Activated T-cell treated with anti-CD3 and anti-CD28 coated beads, Interleukin-2, amount 50 U/mL, for 4 hours (primary cell): Measurements from ENCODE around the gene TOX3. TPM values are rescaled to one million over a fixed set of nuclear protein-coding genes. Genes with fewer than 3 reads are reported as not detected.

Experiments
- ATAC-seq, 2 donors: fragments of 200-7000 bp; cut with Tn5 transposase; one replicate each; pipeline ENCODE4 v1.10.0; 2021
- DNase-seq: peaks from one replicate; pipeline ENCODE4 v3.0.0-alpha.2; 2020
- H3K27me3 Mint-ChIP-seq: one replicate; pipeline ENCODE4 v1.8.0; 2021; ENCODE audit warnings: low read depth, mixed read lengths
- H3K36me3 Mint-ChIP-seq: one replicate; pipeline ENCODE4 v1.8.0; 2022; ENCODE audit warnings: mixed read lengths; ENCODE audit not compliant: insufficient read depth
- H3K4me1 Mint-ChIP-seq: one replicate; pipeline ENCODE4 v1.8.0; 2021; ENCODE audit warnings: low read depth, mixed read lengths
- H3K4me3 Mint-ChIP-seq: one replicate; pipeline ENCODE4 v1.8.0; 2021; ENCODE audit warnings: mild to moderate bottlenecking, moderate library complexity, mixed read lengths
- H3K9me3 Mint-ChIP-seq: one replicate; pipeline ENCODE4 v1.8.0; 2021; ENCODE audit warnings: mixed read lengths
- total RNA-seq, 3 donors: library from RNA; stranded (reverse); gene quantifications; one replicate each; pipeline ENCODE4 v1.2.1, GENCODE V29; 2021

TOX3 gene
- total RNA-seq, 3 donors from 2014 or later = 0.08 TPM; not detected in 2

DNA sequence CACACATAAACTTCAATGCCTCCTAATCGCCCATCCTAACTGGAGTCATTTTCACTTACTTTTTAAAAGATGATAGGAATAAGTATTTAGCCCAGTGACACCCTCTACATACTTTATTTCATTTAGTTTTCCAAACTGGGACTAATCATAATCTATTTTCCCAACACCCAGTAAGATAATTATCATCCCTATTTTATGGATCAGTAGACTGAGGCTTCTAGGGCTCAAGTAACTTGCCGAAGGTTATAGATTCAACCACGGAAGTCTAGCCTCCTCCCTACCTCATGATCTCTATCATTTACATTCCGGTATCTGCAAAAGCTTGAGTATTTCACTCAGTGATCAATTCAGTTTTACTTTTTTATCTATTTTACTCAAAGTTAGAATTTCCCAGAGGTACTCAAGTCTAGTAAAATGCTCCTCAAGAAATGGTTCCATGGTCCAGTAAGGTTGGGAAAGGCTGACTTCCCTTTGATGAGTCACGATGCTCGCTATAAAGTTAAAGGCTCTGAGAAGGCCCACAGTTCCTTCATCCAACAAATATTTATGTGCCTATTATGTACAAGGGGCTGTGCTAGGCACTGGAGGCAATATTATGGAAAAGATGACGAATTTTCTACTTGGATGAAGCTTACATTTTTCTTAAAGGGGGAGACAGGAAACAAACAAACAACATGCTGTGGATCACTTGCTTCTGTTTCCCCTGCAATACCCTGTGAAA is 75.1 kb downstream of the TOX3 start:
- Mint-ChIP-seq H3K36me3 (no peaks in the 10 kb centered on the region), H3K4me3 (no peak overlapping the region), H3K9me3 (peaks cover 11% of the 10 kb centered on the region), H3K4me1 (no peaks in the 10 kb centered on the region), H3K27me3 (no peaks in the 10 kb centered on the region)
- ATAC-seq (no peak), DNase-seq (no peak)

DNA sequence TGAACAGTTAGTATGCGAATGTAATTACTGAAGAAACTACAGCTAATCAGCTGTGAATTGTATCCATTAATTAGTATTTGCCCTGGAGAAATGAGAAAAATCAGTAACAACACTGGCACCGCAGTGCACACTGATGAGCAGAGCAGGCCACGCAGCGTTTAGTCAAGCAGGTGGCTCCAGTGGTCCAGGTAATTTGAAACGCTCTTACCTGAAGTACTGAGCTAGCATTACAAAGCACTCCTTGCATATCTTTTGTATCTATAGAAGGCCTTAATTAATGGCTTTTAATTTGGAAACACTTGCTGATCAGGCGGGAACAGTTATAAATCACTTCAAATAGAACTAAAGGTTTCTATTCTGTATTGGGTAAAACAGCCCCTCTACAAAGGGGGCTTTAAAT is 76.4 kb downstream of the TOX3 start:
- peaks cover 11% of the 10 kb centered on the region for H3K9me3 Mint-ChIP-seq
- no peak overlapping the region for H3K4me3 Mint-ChIP-seq
- H3K27me3 Mint-ChIP-seq = no peaks in the 10 kb centered on the region
- no peaks in the 10 kb centered on the region for H3K4me1 Mint-ChIP-seq
- no peaks in the 10 kb centered on the region for H3K36me3 Mint-ChIP-seq
- no peak for ATAC-seq
- DNase-seq = no peak

DNA sequence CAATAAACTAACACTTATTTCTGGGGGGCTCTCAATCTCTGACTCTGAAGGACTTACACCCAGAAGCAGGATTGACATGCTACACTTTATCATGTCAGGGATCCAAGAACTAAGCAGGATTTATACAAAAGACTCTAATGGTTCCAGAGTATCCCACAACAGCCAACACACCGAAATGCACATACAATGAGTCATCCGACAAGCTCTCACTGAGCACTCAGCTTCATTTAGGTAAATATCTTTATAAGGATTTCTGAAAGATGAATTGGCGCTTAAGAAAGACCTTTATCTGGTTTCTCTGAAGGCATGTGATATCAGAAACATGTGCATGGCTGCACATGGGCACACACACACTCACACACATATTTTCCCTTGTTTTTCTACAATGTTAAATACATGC is 77.2 kb downstream of the TOX3 start:
- Mint-ChIP-seq H3K4me1 (no peaks in the 10 kb centered on the region), H3K4me3 (no peak overlapping the region), H3K9me3 (peaks cover 7% of the 10 kb centered on the region), H3K27me3 (no peaks in the 10 kb centered on the region), H3K36me3 (no peaks in the 10 kb centered on the region)
- DNase-seq (no peak), ATAC-seq (no peak)

DNA sequence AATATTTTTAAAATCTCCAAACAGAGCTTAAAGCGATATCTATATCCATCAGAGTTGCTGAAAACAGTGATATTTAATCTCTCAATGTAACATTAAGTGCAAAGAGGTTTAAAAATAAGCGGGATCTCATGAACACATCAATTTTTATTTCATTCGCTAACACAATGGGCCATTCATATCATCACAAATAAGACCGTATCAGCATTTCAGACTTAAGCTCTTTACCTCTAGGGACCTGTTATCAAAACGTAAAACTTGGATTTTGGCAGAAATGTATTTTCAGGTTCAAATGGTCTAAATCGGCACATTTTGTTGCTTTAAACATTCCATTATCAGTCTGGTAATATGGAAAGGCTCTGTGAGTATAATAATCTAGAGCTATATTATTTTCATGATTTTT is 77.9 kb downstream of the TOX3 start:
- no peak overlapping the region for H3K4me3 Mint-ChIP-seq
- DNase-seq (no peak), ATAC-seq (no peak)
- H3K27me3 Mint-ChIP-seq = no peaks in the 10 kb centered on the region
- H3K36me3 Mint-ChIP-seq = no peaks in the 10 kb centered on the region
- H3K4me1 Mint-ChIP-seq = no peaks in the 10 kb centered on the region
- H3K9me3 Mint-ChIP-seq = peaks cover 6% of the 10 kb centered on the region

DNA sequence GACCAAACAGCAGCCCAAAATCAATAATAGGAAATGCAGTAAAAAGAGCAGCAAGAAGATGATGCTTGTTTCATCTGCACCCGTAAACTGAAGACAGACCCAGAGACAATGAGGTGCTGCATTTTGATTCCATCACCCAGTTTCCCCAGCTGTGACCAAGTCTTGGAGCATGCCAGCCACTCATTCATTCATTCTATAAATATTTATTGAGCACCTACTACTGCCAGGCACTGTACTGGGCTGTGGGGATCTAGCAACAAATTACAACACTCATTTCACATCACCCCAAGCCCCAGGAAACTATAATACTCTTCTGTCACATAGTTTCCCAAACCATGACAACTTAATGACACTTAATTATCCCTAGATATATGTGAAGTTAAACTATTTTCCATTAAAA is 79.2 kb downstream of the TOX3 start:
- DNase-seq (no peak), ATAC-seq (no peak)
- H3K4me1 Mint-ChIP-seq = no peaks in the 10 kb centered on the region
- H3K9me3 Mint-ChIP-seq = peaks cover 4% of the 10 kb centered on the region
- H3K36me3 Mint-ChIP-seq = no peaks in the 10 kb centered on the region
- no peaks in the 10 kb centered on the region for H3K27me3 Mint-ChIP-seq
- no peak overlapping the region for H3K4me3 Mint-ChIP-seq

DNA sequence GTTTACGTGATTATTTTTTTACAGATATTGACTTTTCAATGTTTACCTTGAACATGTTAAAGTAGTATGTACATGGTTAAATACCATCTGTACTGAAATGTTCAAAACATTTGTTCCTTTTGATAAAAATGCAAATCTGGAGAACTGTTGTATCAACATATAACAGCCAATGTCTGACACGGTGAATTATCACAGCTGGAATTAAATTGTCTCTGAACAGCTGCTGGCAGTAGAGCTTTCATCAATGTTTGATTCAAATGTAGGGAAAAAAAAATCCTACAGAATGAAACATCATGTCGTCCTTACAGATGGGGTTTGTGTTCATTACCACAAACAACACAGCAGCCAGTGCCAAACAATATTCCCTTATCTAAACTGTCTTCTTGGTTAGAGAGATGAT is 79.9 kb downstream of the TOX3 start:
- Mint-ChIP-seq H3K27me3 (no peaks in the 10 kb centered on the region), H3K36me3 (no peaks in the 10 kb centered on the region), H3K4me3 (no peak overlapping the region), H3K4me1 (no peaks in the 10 kb centered on the region), H3K9me3 (no peaks in the 10 kb centered on the region)
- no peak for ATAC-seq
- no peak for DNase-seq

DNA sequence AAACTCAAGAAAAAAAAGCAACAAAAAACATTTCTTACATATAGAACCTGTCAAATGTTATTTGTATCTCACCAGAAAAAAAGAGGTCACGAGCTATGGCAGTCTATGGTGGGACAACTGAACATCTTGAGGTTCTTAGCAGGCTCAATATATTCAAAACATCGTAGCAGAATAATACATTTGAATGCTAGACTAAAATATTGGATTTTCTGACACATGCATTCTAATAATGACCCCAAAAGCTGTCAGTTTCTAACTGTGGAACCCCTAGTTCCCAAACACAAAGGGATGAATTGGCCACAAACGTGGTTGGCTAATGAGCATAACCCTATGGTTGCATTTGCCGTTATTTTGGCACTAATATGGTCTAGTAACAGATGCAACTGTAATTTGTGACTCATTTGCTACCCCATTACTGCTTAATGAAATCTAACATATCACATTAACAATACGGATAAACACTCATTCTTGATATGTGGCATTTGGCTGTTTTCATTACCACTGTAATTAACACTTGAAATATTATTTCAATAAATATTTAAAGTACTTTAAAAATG is 81.2 kb downstream of the TOX3 start:
- ATAC-seq = no peak
- DNase-seq = no peak
- Mint-ChIP-seq H3K9me3 (no peaks in the 10 kb centered on the region), H3K4me1 (no peaks in the 10 kb centered on the region), H3K36me3 (no peaks in the 10 kb centered on the region), H3K4me3 (no peak overlapping the region), H3K27me3 (no peaks in the 10 kb centered on the region)

DNA sequence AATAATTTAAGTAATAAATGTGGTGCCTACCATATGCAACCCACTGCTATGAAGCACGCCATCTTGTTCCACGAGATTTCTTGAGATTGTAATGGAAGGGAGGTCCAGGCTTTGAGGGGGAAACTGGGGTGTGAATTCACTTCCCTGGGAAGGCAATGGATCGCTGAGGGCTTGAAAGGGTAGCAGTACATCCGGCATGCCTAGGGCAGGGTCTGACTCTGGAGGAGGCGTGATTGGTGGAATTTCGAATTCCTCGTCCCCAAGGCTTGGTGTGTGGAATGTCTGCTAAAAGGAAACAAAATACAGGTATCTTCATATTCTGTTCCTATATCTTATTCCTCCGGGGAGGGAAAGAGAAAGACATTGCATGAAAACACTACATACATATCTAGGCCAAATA is 83.0 kb downstream of the TOX3 start:
- Mint-ChIP-seq H3K9me3 (no peaks in the 10 kb centered on the region), H3K36me3 (no peaks in the 10 kb centered on the region), H3K4me3 (no peak overlapping the region), H3K4me1 (no peaks in the 10 kb centered on the region), H3K27me3 (no peaks in the 10 kb centered on the region)
- ATAC-seq = no peak
- DNase-seq = no peak

DNA sequence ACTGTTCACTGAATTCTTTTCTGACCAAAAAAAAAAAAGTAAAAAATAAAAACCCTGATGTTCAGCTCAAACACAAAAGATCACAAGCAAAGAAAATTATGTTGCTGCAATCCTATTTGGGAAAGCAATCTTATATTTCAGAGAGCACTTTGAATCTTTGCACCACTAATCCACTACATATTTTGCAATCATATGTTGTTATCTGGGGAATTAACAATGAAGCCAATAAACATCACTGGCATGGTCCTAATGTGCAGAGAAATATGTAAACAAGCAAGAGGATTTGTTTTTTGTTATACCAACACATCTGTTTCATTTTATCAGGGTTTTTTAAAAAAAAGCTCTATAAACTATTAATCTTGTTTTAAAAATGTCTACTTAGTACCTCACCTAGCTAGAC is 84.1 kb downstream of the TOX3 start:
- no peak for DNase-seq
- H3K9me3 Mint-ChIP-seq = no peaks in the 10 kb centered on the region
- no peaks in the 10 kb centered on the region for H3K4me1 Mint-ChIP-seq
- no peaks in the 10 kb centered on the region for H3K36me3 Mint-ChIP-seq
- no peak overlapping the region for H3K4me3 Mint-ChIP-seq
- ATAC-seq = no peak
- no peaks in the 10 kb centered on the region for H3K27me3 Mint-ChIP-seq

DNA sequence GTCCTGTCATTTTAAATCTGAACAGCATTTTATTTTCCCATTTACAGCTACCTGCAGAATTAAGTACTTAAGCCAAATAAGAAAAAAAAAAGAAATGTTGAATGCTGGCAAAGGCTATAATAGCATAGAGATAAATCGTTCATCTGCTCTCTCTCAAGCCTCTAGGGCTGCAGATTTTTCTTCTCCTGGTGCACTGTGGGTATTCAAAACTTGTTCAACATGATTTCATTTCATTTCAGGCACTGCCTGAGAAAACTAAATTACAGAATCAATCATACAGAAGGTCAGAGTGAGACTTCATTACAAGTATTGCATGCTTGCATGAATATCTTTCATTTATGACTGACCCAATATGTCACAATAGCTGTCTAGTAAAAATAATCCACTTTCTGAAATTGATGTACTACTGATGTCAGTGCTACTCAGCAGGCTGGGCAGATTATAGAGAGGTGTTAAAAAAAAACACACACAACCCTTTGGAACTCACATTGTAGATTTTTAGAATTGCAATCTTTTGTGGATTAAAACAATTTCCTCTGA is 86.2 kb downstream of the TOX3 start:
- Mint-ChIP-seq H3K9me3 (no peaks in the 10 kb centered on the region), H3K27me3 (no peaks in the 10 kb centered on the region), H3K4me3 (no peak overlapping the region), H3K36me3 (no peaks in the 10 kb centered on the region), H3K4me1 (no peaks in the 10 kb centered on the region)
- ATAC-seq = no peak
- no peak for DNase-seq

DNA sequence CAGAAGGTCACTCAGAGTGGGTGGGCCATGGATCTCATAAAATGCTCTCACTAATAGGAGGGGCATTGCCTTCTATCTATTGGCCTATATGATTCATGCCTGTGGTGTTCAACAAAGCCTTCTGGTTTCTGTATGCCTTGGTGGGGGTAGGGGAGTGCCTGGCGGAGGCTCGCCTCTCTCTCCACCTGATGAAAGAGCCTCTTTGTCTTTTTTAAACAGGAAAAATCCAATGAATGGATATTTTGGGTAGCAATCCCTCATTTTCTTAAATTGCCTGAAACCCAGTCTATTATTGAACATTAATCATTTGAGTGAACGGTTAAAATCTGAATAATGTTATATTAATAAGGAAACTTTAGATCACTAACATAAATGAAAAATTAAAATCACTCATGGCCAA is 90.6 kb downstream of the TOX3 start:
- no peak overlapping the region for H3K4me3 Mint-ChIP-seq
- no peaks in the 10 kb centered on the region for H3K9me3 Mint-ChIP-seq
- no peaks in the 10 kb centered on the region for H3K36me3 Mint-ChIP-seq
- DNase-seq (no peak), ATAC-seq (no peak)
- no peaks in the 10 kb centered on the region for H3K4me1 Mint-ChIP-seq
- H3K27me3 Mint-ChIP-seq = no peaks in the 10 kb centered on the region

DNA sequence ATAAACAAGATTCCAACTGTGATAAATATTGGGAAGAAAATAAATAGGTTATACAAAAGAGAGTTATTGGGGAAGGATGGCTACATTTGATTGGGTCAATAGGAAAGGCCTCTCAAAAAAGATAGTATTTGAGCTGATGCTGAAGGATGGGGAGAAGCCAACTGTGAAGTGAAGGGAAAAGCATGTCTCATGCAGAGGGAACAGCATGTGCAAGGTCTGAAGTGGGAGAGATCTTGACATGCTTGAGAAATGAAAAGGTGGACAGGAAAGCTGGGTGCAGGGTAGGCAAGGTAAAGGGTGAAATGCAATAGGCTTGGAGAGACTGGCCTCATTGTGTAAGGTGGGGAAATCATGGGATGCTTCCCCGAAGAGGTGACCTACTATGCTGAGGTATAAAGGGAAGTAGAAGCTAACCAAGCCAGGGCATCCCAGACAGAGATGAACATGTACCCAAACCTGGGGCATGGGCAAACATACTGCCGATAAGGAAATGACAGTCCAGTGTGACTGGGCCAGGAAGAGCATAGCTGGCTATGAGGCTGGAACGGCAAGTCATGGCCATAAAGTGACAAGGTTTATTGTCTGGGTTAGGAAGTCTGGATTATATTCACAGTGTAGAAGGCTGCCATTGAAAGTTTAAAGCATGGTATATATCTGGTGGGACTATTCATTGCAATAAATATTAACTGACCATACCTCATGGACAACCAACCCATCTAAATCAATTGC is 91.2 kb downstream of the TOX3 start:
- Mint-ChIP-seq H3K4me1 (no peaks in the 10 kb centered on the region), H3K36me3 (no peaks in the 10 kb centered on the region), H3K27me3 (no peaks in the 10 kb centered on the region), H3K9me3 (no peaks in the 10 kb centered on the region), H3K4me3 (no peak overlapping the region)
- ATAC-seq (no peak), DNase-seq (no peak)

DNA sequence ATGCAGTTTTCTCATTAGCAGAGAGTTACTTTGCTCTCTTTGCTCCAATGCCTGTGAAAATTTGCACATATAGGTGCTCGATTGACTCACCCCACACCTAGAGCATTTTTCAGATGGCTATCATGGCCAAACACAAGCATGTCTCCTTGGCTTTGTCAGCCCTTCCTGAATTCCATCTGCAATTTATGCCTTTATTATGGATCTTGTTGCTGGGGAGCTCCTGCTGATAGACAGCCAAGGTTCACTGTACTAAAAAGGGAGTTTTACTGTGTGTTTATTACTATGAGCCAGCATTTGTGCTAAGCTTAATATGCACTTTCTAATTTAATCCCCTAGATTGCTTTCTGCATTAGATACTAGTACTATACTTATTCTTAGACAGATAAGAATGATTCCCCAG is 93.3 kb downstream of the TOX3 start:
- Mint-ChIP-seq H3K9me3 (peaks cover 8% of the 10 kb centered on the region), H3K4me1 (no peaks in the 10 kb centered on the region), H3K36me3 (no peaks in the 10 kb centered on the region), H3K4me3 (no peak overlapping the region), H3K27me3 (no peaks in the 10 kb centered on the region)
- no peak for ATAC-seq
- no peak for DNase-seq

DNA sequence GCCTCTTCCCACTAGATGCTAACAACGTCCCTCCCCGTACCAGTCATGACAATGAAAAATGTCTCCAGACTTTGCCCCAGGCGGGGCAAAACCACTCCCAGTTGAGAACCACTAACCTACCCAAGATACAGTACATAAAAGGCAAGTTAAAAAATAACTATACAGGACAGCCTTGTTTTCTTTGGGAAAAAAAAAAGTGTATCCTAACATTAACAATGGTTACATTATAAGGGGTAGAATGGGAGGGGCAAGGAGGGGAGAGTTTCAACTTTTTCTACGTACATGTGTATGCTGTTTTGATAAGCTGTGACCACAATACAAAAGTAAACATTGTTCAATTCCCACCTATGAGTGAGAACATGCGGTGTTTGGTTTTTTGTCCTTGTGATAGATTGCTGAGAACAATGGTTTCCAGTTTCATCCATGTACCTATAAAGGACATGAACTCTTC is 94.9 kb downstream of the TOX3 start:
- Mint-ChIP-seq H3K27me3 (no peaks in the 10 kb centered on the region), H3K4me3 (no peak overlapping the region), H3K9me3 (peaks cover 9% of the 10 kb centered on the region), H3K36me3 (no peaks in the 10 kb centered on the region), H3K4me1 (no peaks in the 10 kb centered on the region)
- ATAC-seq = no peak
- DNase-seq = no peak

DNA sequence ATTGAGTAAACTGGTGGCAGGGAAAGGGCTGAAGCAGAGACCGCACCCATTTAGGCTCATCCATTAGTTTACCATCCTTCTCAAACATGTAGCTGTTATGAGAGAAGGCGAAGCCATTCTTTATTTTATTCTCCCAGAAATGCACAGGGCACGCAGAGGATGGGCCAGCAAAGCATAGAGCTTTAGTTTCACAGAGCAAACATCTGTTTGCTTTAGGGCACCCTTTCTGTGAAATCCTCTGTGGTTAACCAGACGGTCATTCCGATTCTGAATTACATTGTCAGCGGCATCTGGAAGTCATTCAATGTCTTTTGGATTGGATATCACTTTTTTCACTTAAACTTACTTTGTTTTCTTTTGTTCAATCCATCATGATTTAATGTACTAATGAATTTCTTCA is 96.0 kb downstream of the TOX3 start:
- no peaks in the 10 kb centered on the region for H3K36me3 Mint-ChIP-seq
- H3K27me3 Mint-ChIP-seq = no peaks in the 10 kb centered on the region
- peaks cover 9% of the 10 kb centered on the region for H3K9me3 Mint-ChIP-seq
- H3K4me3 Mint-ChIP-seq = no peak overlapping the region
- DNase-seq (no peak), ATAC-seq (no peak)
- no peaks in the 10 kb centered on the region for H3K4me1 Mint-ChIP-seq
